OCI-LY1 (cell line): ENCODE measurements around the gene NID1.

Experiments used
- EZH2 ChIP-seq: fragments of 200-600 bp; sonication (generic), shearing (Covaris generic); IDR thresholded peaks from 2 replicates; pipeline ENCODE4 v1.8.0; 2017; ENCODE audit warnings: borderline replicate concordance, mixed run types, mild to moderate bottlenecking, antibody characterized with exemption, low read length, moderate library complexity, mixed read lengths
- TF ChIP-seq, protein P1 (sequence below): fragments of 200-600 bp; sonication (generic), shearing (Covaris generic); IDR thresholded peaks from 2 replicates; pipeline ENCODE4 v1.5.1; 2017; ENCODE audit warnings: mild to moderate bottlenecking, antibody characterized with exemption, low read length, moderate library complexity, mixed read lengths

DNA sequence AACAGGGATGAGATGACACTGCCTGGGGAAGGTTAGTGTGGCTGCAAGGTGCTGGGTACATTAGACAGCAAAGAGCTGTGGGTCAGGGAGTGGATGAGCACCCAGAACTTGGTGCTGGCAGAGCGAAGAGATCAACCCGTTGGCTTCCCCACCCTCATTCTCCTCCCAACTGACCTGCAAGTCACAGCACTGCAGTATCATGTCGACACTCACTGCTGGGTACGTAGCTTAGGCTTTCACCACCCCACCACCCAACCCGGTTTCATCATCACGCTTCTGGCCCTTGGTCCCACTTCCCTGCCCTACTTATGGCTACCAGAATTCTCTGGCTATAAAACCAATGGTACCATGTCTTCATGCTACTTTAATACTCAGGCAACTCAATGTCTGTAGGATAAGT is 124.6 kb downstream of the NID1 start:
- TF ChIP-seq, protein P1, sequence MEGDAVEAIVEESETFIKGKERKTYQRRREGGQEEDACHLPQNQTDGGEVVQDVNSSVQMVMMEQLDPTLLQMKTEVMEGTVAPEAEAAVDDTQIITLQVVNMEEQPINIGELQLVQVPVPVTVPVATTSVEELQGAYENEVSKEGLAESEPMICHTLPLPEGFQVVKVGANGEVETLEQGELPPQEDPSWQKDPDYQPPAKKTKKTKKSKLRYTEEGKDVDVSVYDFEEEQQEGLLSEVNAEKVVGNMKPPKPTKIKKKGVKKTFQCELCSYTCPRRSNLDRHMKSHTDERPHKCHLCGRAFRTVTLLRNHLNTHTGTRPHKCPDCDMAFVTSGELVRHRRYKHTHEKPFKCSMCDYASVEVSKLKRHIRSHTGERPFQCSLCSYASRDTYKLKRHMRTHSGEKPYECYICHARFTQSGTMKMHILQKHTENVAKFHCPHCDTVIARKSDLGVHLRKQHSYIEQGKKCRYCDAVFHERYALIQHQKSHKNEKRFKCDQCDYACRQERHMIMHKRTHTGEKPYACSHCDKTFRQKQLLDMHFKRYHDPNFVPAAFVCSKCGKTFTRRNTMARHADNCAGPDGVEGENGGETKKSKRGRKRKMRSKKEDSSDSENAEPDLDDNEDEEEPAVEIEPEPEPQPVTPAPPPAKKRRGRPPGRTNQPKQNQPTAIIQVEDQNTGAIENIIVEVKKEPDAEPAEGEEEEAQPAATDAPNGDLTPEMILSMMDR: no peak
- no peak for TF ChIP-seq EZH2
